Measurements from ENCODE around the gene LAPTM5.

The LAPTM5 gene

DNA sequence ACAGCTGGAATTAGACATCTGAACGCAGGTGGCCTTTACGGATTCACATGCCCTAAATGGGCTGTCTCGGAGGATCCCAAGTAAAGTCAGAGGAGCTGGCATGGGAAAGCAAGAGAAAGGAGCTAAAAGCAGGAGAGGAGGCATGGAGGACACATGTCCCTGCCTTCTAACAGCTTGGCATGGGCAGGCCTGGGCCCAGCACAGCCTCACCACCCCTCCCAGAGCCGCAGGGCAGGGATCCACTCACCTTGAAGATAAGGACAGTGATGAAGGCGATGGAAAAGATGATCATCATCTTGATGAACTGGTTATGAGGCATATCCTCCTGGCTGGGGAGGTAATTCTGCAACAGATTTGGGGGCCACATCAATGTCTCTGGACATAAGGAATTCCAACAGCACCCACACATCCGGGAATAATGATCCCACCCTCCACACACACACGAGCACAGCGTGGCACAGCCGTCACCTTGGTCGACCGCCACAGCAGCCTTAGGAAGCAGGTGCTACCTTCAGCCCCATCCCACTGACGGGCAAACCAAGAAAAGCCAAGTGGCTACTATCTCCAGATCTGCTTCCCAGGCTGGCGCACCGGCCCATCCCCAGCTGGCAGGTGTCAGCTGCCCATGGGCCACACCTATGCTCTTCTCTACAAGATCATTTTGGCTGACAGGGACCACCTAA is 20.1 kb downstream of the LAPTM5 start:
- Histone ChIP-seq H3K4me3 (ENCODE audit: low read depth in 1 of 2, low read length in 2 of 2) (no peak overlapping the region), H3K27me3 (ENCODE audit: low read depth, low read length) (no peaks in the 10 kb centered on the region), H3K4me1 (ENCODE audit: control insufficient read depth in 1 of 2, insufficient read depth in 2 of 2, low read length in 2 of 2) (no peaks in the 10 kb centered on the region), H3K36me3 (ENCODE audit: control insufficient read depth in 1 of 2, insufficient read depth in 2 of 2, low read length in 2 of 2) (peaks cover 6 to 13% of the 10 kb centered on the region in 2 donors), H3K27ac (ENCODE audit: low read length) (no peak overlapping the region), H3K9me3 (ENCODE audit: control insufficient read depth in 1 of 2, low read length in 2 of 2) (no peaks in the 10 kb centered on the region)

DNA sequence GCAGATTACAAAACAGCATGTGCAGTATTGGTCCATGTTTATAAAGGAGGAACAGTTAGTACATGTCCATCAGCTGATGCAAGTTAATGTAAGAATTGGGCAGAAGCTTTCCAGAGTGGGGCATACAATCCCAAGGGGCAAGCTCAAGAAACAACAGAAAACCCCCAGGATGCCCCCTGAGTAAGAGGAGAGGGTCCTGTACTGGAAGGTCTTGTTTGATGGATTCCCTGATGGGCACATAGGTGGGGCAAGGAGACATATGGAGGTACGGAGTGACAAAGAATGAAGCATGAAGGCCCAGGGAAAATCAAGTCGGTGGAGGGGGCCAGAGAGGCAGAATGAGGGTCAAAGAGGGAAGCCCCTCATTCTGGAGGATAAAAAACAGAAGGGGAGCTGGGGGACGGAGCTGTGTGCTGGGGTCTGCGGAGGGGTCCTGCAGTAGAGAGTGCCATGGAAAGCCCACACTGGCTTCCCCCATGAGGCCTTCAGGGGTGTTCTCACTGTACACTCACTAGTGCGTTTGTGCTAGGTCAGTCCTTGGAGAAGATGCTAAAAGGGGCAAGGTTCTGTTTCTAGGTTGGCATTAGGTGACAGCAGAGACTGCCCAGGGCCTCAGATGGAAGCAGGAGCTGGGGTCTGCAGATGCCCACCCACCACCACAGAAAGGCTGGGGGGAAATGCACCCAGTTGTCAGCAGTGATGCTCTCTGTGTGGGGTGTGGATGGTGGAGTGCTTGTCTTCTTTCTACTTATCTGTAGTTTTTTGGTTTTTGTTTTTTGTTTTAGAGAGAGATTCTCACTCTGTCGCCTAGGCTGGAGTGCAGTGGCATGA is 21.7 kb downstream of the LAPTM5 start:
- no peak overlapping the region for H3K4me3 ChIP-seq (ENCODE audit: low read depth in 1 of 2, low read length in 2 of 2)
- no peaks in the 10 kb centered on the region for H3K9me3 ChIP-seq (ENCODE audit: control insufficient read depth in 1 of 2, low read length in 2 of 2)
- no peak overlapping the region for H3K27ac ChIP-seq (ENCODE audit: low read length)
- H3K27me3 ChIP-seq (ENCODE audit: low read depth, low read length), result no peaks in the 10 kb centered on the region
- H3K4me1 ChIP-seq (ENCODE audit: control insufficient read depth in 1 of 2, insufficient read depth in 2 of 2, low read length in 2 of 2), result no peaks in the 10 kb centered on the region
- H3K36me3 ChIP-seq (ENCODE audit: control insufficient read depth in 1 of 2, insufficient read depth in 2 of 2, low read length in 2 of 2), result peaks cover 6 to 13% of the 10 kb centered on the region in 2 donors

- H3K4me1 ChIP-seq (ENCODE audit: control insufficient read depth in 1 of 2, insufficient read depth in 2 of 2, low read length in 2 of 2), result no peaks in the 10 kb centered on the region
- peaks cover 6 to 13% of the 10 kb centered on the region in 2 donors for H3K36me3 ChIP-seq (ENCODE audit: control insufficient read depth in 1 of 2, insufficient read depth in 2 of 2, low read length in 2 of 2)
- no peak overlapping the region for H3K27ac ChIP-seq (ENCODE audit: low read length)
- no peaks in the 10 kb centered on the region for H3K9me3 ChIP-seq (ENCODE audit: control insufficient read depth in 1 of 2, low read length in 2 of 2)
- H3K4me3 ChIP-seq (ENCODE audit: low read depth in 1 of 2, low read length in 2 of 2), result no peak overlapping the region
- H3K27me3 ChIP-seq (ENCODE audit: low read depth, low read length), result no peaks in the 10 kb centered on the region
These were observed 22.4 kb downstream of the LAPTM5 start for GRCh38 chr1:30735124-30735523.

GRCh38 chr1:30734580-30734979 is 23.0 kb downstream of the LAPTM5 start:
- Histone ChIP-seq H3K27me3 (ENCODE audit: low read depth, low read length) (no peaks in the 10 kb centered on the region), H3K4me3 (ENCODE audit: low read depth in 1 of 2, low read length in 2 of 2) (no peak overlapping the region), H3K27ac (ENCODE audit: low read length) (no peak overlapping the region), H3K36me3 (ENCODE audit: control insufficient read depth in 1 of 2, insufficient read depth in 2 of 2, low read length in 2 of 2) (peaks cover 6 to 13% of the 10 kb centered on the region in 2 donors), H3K9me3 (ENCODE audit: control insufficient read depth in 1 of 2, low read length in 2 of 2) (no peaks in the 10 kb centered on the region), H3K4me1 (ENCODE audit: control insufficient read depth in 1 of 2, insufficient read depth in 2 of 2, low read length in 2 of 2) (no peaks in the 10 kb centered on the region)

DNA sequence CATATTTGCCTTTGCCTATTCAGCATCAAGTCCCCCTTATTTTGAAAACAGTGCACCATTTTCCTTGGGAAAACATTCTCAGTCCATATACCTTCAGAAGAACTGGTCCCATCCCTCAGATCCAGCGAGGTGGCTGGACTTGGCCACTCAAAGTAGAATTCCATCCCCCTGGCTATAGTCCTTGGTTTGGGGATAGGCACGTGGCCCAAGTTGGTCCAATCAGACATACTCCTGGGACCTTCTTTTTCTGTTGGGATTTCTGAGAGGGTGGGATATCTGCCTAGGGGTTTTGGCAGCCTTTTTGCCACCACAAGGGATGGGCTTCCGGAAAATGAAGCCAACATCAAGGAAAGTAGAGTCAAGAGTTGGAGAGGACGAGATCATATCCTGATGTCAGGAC is 23.5 kb downstream of the LAPTM5 start:
- no peaks in the 10 kb centered on the region for H3K27me3 ChIP-seq (ENCODE audit: low read depth, low read length)
- no peak overlapping the region for H3K4me3 ChIP-seq (ENCODE audit: low read depth in 1 of 2, low read length in 2 of 2)
- H3K36me3 ChIP-seq (ENCODE audit: control insufficient read depth in 1 of 2, insufficient read depth in 2 of 2, low read length in 2 of 2), result peaks cover 6 to 12% of the 10 kb centered on the region in 2 donors
- no peaks in the 10 kb centered on the region for H3K9me3 ChIP-seq (ENCODE audit: control insufficient read depth in 1 of 2, low read length in 2 of 2)
- no peaks in the 10 kb centered on the region for H3K4me1 ChIP-seq (ENCODE audit: control insufficient read depth in 1 of 2, insufficient read depth in 2 of 2, low read length in 2 of 2)
- no peak overlapping the region for H3K27ac ChIP-seq (ENCODE audit: low read length)

DNA sequence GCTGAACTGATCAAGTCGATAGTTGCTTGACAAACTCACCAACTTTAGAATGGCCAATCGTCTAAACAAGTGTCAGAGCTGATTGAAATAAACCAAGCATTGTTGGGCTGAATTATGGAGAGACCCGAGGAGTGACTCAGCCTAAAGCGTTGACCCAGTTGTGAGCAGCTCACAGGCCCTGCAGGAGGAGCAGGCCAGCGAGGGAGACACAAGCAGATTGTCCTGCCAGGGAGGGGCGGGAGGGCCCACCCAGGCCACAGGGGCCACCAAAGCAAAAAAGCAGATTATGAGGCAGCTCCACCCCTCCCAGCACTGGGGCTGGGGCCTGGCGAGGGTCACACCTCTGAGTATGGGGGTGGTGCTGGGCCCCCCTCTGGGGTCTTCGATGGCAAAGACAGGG is 24.1 kb downstream of the LAPTM5 start:
- peaks cover 6% of the 10 kb centered on the region in 2 donors for H3K36me3 ChIP-seq (ENCODE audit: control insufficient read depth in 1 of 2, insufficient read depth in 2 of 2, low read length in 2 of 2)
- no peaks in the 10 kb centered on the region for H3K9me3 ChIP-seq (ENCODE audit: control insufficient read depth in 1 of 2, low read length in 2 of 2)
- no peak overlapping the region for H3K27ac ChIP-seq (ENCODE audit: low read length)
- H3K27me3 ChIP-seq (ENCODE audit: low read depth, low read length), result no peaks in the 10 kb centered on the region
- no peak overlapping the region for H3K4me3 ChIP-seq (ENCODE audit: low read depth in 1 of 2, low read length in 2 of 2)
- H3K4me1 ChIP-seq (ENCODE audit: control insufficient read depth in 1 of 2, insufficient read depth in 2 of 2, low read length in 2 of 2), result no peaks in the 10 kb centered on the region

GRCh38 chr1:30732277-30732996 is 25.1 kb downstream of the LAPTM5 start:
- H3K27ac ChIP-seq (ENCODE audit: low read length), result no peak overlapping the region
- no peaks in the 10 kb centered on the region for H3K4me1 ChIP-seq (ENCODE audit: control insufficient read depth in 1 of 2, insufficient read depth in 2 of 2, low read length in 2 of 2)

DNA sequence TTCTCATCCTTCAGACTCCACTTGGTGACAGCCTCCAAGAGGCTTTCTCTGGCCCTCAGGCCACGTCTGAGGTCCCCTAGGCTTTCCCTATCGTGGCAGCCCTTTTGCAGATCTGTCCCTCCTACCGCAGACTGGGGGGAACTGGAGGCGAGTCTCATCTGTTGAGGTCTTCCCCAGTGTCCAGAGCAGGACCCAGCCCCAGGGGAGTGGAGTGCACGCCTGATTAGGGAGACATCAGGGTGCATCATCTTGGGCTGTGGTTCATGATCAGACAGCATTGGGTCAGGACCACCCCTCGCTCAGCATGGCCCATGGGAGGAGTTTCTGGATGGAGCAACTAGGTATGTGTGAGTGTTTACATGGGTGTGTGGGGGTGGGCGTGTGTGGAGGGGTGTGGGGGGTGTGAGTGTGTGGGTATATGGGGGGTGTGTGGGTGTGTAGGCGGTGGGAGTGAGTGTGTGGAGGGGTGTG is 25.7 kb downstream of the LAPTM5 start:
- no peaks in the 10 kb centered on the region for H3K9me3 ChIP-seq (ENCODE audit: control insufficient read depth in 1 of 2, low read length in 2 of 2)
- no peaks in the 10 kb centered on the region for H3K4me1 ChIP-seq (ENCODE audit: control insufficient read depth in 1 of 2, insufficient read depth in 2 of 2, low read length in 2 of 2)
- H3K36me3 ChIP-seq (ENCODE audit: control insufficient read depth in 1 of 2, insufficient read depth in 2 of 2, low read length in 2 of 2), result peaks cover 3 to 6% of the 10 kb centered on the region in 2 donors
- no peak overlapping the region for H3K27ac ChIP-seq (ENCODE audit: low read length)
- no peaks in the 10 kb centered on the region for H3K27me3 ChIP-seq (ENCODE audit: low read depth, low read length)
- no peak overlapping the region for H3K4me3 ChIP-seq (ENCODE audit: low read depth in 1 of 2, low read length in 2 of 2)

More at GRCh38 chr1:30732277-30732996, 25.1 kb downstream of the LAPTM5 start:
- Histone ChIP-seq H3K4me3 (ENCODE audit: low read depth in 1 of 2, low read length in 2 of 2) (no peak overlapping the region), H3K27me3 (ENCODE audit: low read depth, low read length) (no peaks in the 10 kb centered on the region), H3K36me3 (ENCODE audit: control insufficient read depth in 1 of 2, insufficient read depth in 2 of 2, low read length in 2 of 2) (peaks cover 3 to 6% of the 10 kb centered on the region in 2 donors), H3K9me3 (ENCODE audit: control insufficient read depth in 1 of 2, low read length in 2 of 2) (no peaks in the 10 kb centered on the region)

DNA sequence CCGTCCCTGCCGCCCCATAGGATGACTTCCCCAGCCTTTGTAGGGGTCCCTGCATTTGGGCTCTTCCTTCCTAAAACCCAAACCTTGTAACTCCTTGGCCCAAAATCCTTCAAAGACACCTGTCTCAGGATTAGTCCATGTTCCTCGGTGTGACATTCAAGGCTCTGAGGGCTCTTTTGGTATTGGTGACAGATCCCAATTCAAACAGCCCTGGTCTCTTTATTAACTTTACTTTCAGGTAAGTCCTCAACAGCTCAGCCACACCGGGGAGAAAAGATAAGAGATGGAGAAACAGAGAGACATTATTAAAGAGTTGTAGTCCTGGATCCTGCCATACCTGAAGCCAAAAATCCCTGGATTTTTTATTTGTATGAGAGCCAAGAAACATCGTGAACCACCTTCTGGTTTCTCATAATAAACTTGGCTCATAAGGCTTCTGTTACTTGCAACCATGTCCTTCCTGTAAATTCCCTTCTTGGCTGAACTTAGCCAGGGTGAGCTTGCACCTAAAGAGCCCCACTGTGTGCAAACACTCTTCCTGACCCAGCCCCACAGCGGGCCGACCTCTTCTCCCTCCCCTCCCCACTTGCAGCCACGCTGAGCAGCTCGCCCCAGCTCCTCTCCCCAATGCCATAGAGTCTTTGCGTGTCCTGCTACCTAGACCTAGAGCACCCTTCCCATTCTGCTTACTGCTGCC is 26.3 kb downstream of the LAPTM5 start:
- no peaks in the 10 kb centered on the region for H3K4me1 ChIP-seq (ENCODE audit: control insufficient read depth in 1 of 2, insufficient read depth in 2 of 2, low read length in 2 of 2)
- H3K9me3 ChIP-seq (ENCODE audit: control insufficient read depth in 1 of 2, low read length in 2 of 2), result no peaks in the 10 kb centered on the region
- no peaks in the 10 kb centered on the region for H3K27me3 ChIP-seq (ENCODE audit: low read depth, low read length)
- H3K4me3 ChIP-seq (ENCODE audit: low read depth in 1 of 2, low read length in 2 of 2), result no peak overlapping the region
- peaks cover 3 to 6% of the 10 kb centered on the region in 2 donors for H3K36me3 ChIP-seq (ENCODE audit: control insufficient read depth in 1 of 2, insufficient read depth in 2 of 2, low read length in 2 of 2)
- no peak overlapping the region for H3K27ac ChIP-seq (ENCODE audit: low read length)

DNA sequence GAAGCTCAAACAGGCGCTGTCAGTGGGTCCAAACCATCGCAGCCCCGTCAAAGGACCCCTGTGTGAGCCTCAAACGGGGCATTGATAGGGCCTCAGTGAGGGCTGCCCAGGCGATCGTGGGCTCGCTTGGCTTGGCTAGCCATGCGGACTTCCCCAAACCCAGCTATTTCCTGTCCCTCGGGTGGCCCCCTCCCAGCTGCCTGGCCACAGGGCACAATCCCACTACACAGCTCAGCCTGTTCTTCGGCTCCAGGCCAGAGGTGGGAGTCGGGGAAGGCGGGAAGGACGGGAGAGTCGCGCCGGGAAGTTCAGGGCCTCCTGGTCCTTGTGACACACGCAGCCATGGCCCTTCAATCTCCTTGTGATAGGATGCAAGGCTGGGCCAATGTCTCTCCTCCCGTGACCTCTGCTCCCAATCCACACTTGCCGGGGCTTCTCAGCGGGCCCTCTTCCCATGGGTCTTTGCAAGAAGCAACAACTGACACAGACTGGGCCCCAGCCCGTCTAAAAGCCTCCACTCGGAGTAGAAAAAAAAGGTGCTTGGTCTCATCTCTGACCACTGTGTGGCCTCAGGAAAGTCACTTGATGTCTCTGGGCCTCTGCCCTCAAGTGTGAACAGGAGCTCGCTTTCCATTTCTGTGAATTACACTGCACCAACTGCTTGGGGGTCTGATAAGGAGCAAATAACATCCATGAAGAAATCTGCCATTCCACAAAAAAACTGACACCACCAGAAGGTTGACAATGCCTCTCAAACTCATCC is 27.0 kb downstream of the LAPTM5 start:
- Histone ChIP-seq H3K4me3 (ENCODE audit: low read depth in 1 of 2, low read length in 2 of 2) (no peak overlapping the region), H3K36me3 (ENCODE audit: control insufficient read depth in 1 of 2, insufficient read depth in 2 of 2, low read length in 2 of 2) (peaks cover 5% of the 10 kb centered on the region in 2 donors), H3K4me1 (ENCODE audit: control insufficient read depth in 1 of 2, insufficient read depth in 2 of 2, low read length in 2 of 2) (no peaks in the 10 kb centered on the region), H3K27ac (ENCODE audit: low read length) (no peak overlapping the region), H3K27me3 (ENCODE audit: low read depth, low read length) (no peaks in the 10 kb centered on the region), H3K9me3 (ENCODE audit: control insufficient read depth in 1 of 2, low read length in 2 of 2) (no peaks in the 10 kb centered on the region)
